Uterus (tissue), 2 donors: Measurements from ENCODE around the gene ZNF765.

ENCODE experiments used
- CTCF ChIP-seq, 4 experiments: fragments of 200-600 bp in 2 of 4; fragments of 450-650 bp in 2 of 4; sonication (generic) in 2 of 4; IDR thresholded peaks; one replicate each; pipeline ENCODE4 v1.5.1; 2016 to 2019; ENCODE audit warnings: antibody characterized with exemption in 4 of 4, mild to moderate bottlenecking in 2 of 4, moderate library complexity in 1 of 4
- POLR2A ChIP-seq, 2 donors: fragments of 450-650 bp; IDR thresholded peaks; one replicate each; pipeline ENCODE4 v1.6.1; 2016; ENCODE audit warnings: antibody characterized with exemption in 2 of 2, mild to moderate bottlenecking in 1 of 2, moderate library complexity in 1 of 2

- TF ChIP-seq CTCF (IDR thresholded peaks at IDR 0.05) (peak; percentile 20 to 49 (median 42)), POLR2A (IDR thresholded peaks at IDR 0.05) (peak; percentile 64 to 66)
Observed at GRCh38 chr19:53431399-53432087, 36.6 kb downstream of the ZNF765 start, which contains the start of gene ZNF761.
